Pancreas (tissue), 10 donors: ENCODE data around the gene EIF6. TPM values are rescaled to one million over a fixed set of nuclear protein-coding genes. Genes with fewer than 3 reads are reported as not detected.

ENCODE experiments used
- ATAC-seq, 4 donors: fragments of 200-7000 bp; cut with Tn5 transposase; one replicate each; pipeline versions ENCODE4 v1.8.0 to v1.9.1; 2020; ENCODE audit warnings: mild to moderate bottlenecking in 4 of 4, moderate library complexity in 4 of 4
- DNase-seq, 6 donors: peaks; one replicate each; pipeline ENCODE4 v3.0.0-alpha.2; 2020
- FAIRE-seq: peaks from 2 replicates; lab custom pipeline; 2012; peaks lifted over from hg19 to GRCh38; lab: Jason Lieb, UNC
- H3K27ac ChIP-seq, 4 donors: fragments of 200-600 bp; sonication (generic); 1 replicate in 3 of 4; 2 replicates in 1 of 4; pipeline versions ENCODE4 v1.5.0 to v1.8.0; 2020
- H3K27me3 ChIP-seq, 4 donors: fragments of 200-600 bp; one replicate each; pipeline ENCODE4 v1.8.0; 2021
- H3K36me3 ChIP-seq, 3 donors: fragments of 200-600 bp; sonication (generic) in 1 of 3; one replicate each; pipeline versions ENCODE4 v1.5.0 to v1.8.0; 2020 to 2021
- H3K4me1 ChIP-seq, 3 donors: fragments of 200-600 bp; one replicate each; pipeline ENCODE4 v1.8.0; 2021
- H3K4me3 ChIP-seq, 4 donors: fragments of 200-600 bp; sonication (generic) in 2 of 4; one replicate each; pipeline versions ENCODE4 v1.5.0 to v1.8.0; 2020 to 2021
- H3K9me3 ChIP-seq, 4 donors: fragments of 200-600 bp; one replicate each; pipeline ENCODE4 v1.8.0; 2021
- WGBS, 2 donors: extraction: QIAGEN DNeasy Blood & Tissue Kit; methylation state at CpG; one replicate each; pipeline ENCODE4 v1.1.7; 2013; 5-methylcytosine and 5-hydroxymethylcytosine counted together
- intact Hi-C, 3 donors: fragments of 100-400 bp; cut with DNase I; formaldehyde crosslinking; loops; one replicate each; pipeline versions ENCODE4 v1.11.1 to v1.14.2; 2022
- polyA plus RNA-seq, 2 donors: library from polyadenylated mRNA; stranded (reverse); fragments of 200-250 nt; gene quantifications; one replicate each; pipeline ENCODE4 v1.2.3, GENCODE V29; 2013
- total RNA-seq, 6 donors: library from RNA; stranded (reverse); fragmentation: NEBNext Ultra II Directional in 4 of 6; extraction: Animal tissue kit (Norgen Biotek cat#: 25700) in 4 of 6; gene quantifications; one replicate each; pipeline versions ENCODE4 v1.2.1 to v1.2.4, GENCODE V29; 2021 to 2023
- TF ChIP-seq, protein P1 (sequence below), 4 donors: fragments of 200-600 bp; sonication (generic) in 3 of 4; IDR thresholded peaks; one replicate each; pipeline versions ENCODE4 v1.5.0 to v1.8.0; 2021; ENCODE audit warnings: antibody characterized with exemption in 4 of 4
- donor health status: healthy with polysubstance abuse.
- donor health status: DM: no; HTN: no; CAD: no; lungs with moderate emphysema.
- donor health status: DM: no; HTN: no; CAD: no.
- donor health status: control.
- donor health status: control.
- donor health status: Bipolar disorder and iron deficiency.
- donor health status: DM: yes; HTN: yes; CAD: no.
- donor health status: DM: no; HTN: no; CAD: no.
- donor health status: DM: no; HTN: no; CAD: no.
- donor health status: DM: yes; HTN: yes; CAD: no.

The EIF6 gene
- total and polyA plus RNA-seq, 8 donors = 30.6 to 79.4 (median 50.4) TPM

GRCh38 chr20:35270021-35270902, 14.3 kb downstream of the EIF6 start:
- WGBS, 2 donors = 87% methylated on average over 19 of the region's 19 CpGs
- peaks cover 0 to 15% (median 0%) of the 10 kb centered on the region in 3 donors for H3K36me3 ChIP-seq
- no peaks in the 10 kb centered on the region for H3K4me1 ChIP-seq
- H3K9me3 ChIP-seq = no peaks in the 10 kb centered on the region
- H3K27ac ChIP-seq = peak overlapping the region in 1 of 4 donors; percentile 47
- FAIRE-seq = no peak
- DNase-seq = no peak
- no peak for ATAC-seq
- no peaks in the 10 kb centered on the region for H3K27me3 ChIP-seq
- H3K4me3 ChIP-seq = no peak overlapping the region
- TF ChIP-seq, protein P1, sequence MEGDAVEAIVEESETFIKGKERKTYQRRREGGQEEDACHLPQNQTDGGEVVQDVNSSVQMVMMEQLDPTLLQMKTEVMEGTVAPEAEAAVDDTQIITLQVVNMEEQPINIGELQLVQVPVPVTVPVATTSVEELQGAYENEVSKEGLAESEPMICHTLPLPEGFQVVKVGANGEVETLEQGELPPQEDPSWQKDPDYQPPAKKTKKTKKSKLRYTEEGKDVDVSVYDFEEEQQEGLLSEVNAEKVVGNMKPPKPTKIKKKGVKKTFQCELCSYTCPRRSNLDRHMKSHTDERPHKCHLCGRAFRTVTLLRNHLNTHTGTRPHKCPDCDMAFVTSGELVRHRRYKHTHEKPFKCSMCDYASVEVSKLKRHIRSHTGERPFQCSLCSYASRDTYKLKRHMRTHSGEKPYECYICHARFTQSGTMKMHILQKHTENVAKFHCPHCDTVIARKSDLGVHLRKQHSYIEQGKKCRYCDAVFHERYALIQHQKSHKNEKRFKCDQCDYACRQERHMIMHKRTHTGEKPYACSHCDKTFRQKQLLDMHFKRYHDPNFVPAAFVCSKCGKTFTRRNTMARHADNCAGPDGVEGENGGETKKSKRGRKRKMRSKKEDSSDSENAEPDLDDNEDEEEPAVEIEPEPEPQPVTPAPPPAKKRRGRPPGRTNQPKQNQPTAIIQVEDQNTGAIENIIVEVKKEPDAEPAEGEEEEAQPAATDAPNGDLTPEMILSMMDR (IDR thresholded peaks at IDR 0.05) = no peak
- intact Hi-C loops = loop anchor here in 1 of 3 donors (10.0 kb wide), 1 partner anchor 425 kb away; no protein-coding TSS in a partner anchor

DNA sequence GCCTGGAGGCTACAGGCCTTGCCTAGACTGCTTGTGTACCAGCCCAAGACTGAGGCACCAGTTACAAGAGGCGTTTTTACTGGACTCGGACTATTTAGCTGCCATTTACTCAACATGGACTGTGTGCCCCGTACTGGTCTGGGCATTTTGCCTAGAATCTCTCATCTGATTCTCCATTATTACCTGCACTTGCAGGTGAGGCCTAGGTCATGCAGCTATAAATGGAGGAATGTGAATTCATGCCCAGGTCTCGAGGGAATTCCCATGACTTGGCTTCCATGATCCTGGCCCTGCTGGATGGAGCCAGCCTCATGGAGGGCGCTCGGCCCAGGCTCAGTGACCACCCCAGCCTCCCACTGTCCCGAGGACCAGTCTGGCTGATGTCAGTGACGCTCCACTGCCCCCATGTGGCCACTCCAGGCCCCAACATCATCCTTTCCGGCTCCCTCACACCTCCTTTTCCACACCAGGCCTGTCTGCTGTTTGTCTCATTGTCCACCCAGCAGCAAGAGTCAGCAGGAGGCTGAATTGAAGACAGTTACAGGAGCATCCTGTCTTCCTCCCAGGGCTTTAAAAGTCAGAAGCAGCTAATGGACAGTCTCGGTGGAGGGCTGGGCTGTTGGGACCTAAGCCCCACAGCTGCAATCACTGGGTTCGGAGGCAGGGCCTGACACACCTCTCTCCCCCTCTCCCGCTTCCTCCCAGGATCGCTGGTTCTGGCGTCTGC, 15.4 kb downstream of the EIF6 start:
- Histone ChIP-seq H3K36me3 (peaks cover 0 to 15% (median 0%) of the 10 kb centered on the region in 3 donors), H3K27ac (peak overlapping the region in 2 of 4 donors; percentile 39 to 47), H3K4me1 (no peaks in the 10 kb centered on the region), H3K27me3 (no peaks in the 10 kb centered on the region), H3K4me3 (no peak overlapping the region), H3K9me3 (no peaks in the 10 kb centered on the region)
- no peak for FAIRE-seq
- intact Hi-C loops = no loop called here
- TF ChIP-seq, protein P1 (IDR thresholded peaks at IDR 0.05) = peak; percentile 36 to 58 (median 50)
- ATAC-seq = peak; percentile 36 to 86 (median 78)
- DNase-seq = peak in 4 of 6 donors; percentile 62 to 75 (median 65)
- 41 to 47% methylated on average over 14 of the region's 14 CpGs for WGBS, 2 donors

- no peak overlapping the region for H3K27ac ChIP-seq
- intact Hi-C loops = no loop called here
- ATAC-seq = no peak
- no peak overlapping the region for H3K4me3 ChIP-seq
- TF ChIP-seq, protein P1 (IDR thresholded peaks at IDR 0.05) = no peak
- H3K4me1 ChIP-seq = no peaks in the 10 kb centered on the region
- WGBS, 2 donors = 93 to 94% methylated on average over 16 of the region's 16 CpGs
- no peak for FAIRE-seq
- peaks cover 0 to 12% (median 0%) of the 10 kb centered on the region in 3 donors for H3K36me3 ChIP-seq
- H3K27me3 ChIP-seq = no peaks in the 10 kb centered on the region
- H3K9me3 ChIP-seq = no peaks in the 10 kb centered on the region
- peak in 1 of 6 donors; percentile 48 for DNase-seq
These were observed 17.5 kb downstream of the EIF6 start for GRCh38 chr20:35267092-35267491.

DNA sequence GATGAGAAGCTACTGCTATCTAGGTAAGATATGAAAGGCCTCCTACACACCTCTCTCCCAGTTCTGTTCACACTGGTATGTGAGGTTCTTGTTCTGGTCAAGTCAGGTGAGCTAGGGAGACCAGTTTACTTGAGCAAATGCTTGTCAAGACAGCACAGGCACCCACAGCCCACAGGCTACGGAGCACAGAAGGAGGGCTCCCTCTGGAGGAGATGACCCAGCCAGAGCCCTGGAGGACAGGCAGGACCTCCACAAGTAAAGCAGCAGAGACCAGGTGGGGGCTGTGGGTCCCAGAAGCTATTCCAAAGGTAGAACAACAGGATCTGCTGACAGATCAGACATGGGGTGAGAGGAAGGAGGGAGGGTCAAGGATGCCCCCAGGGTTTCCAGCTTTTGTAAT, 19.8 kb downstream of the EIF6 start:
- DNase-seq (no peak), ATAC-seq (no peak), FAIRE-seq (no peak)
- 61 to 79% methylated on average over 1 of the region's 1 CpG for WGBS, 2 donors
- H3K9me3 ChIP-seq = no peaks in the 10 kb centered on the region
- H3K36me3 ChIP-seq = no peaks in the 10 kb centered on the region
- H3K4me1 ChIP-seq = no peaks in the 10 kb centered on the region
- intact Hi-C loops = no loop called here
- H3K27ac ChIP-seq = peak overlapping the region in 2 of 4 donors; percentile 81 to 85
- TF ChIP-seq, protein P1 (IDR thresholded peaks at IDR 0.05) = no peak
- no peaks in the 10 kb centered on the region for H3K27me3 ChIP-seq
- H3K4me3 ChIP-seq = peak overlapping the region in 1 of 4 donors; percentile 4
